NB4 (cell line): ENCODE measurements around the gene RMDN3.

ENCODE experiments used
- CTCF ChIP-seq: IDR thresholded peaks from one replicate; pipeline ENCODE4 v1.5.1; 2012; ENCODE audit warnings: low read depth, low read length
- MAX ChIP-seq: IDR thresholded peaks from 2 replicates; pipeline ENCODE4 v1.6.1; 2011; ENCODE audit warnings: low read depth, low read length
- MYC ChIP-seq: IDR thresholded peaks from 2 replicates; pipeline ENCODE4 v1.6.1; 2011; ENCODE audit warnings: low read depth, low read length
- POLR2A ChIP-seq: IDR thresholded peaks from 2 replicates; pipeline ENCODE4 v1.6.1; 2011; ENCODE audit warnings: mild to moderate bottlenecking; ENCODE audit not compliant: insufficient read length; ENCODE audit errors: extremely low read depth

GRCh38 chr15:40695469-40695890 lies 59.6 kb downstream of the RMDN3 start:
- no peak for TF ChIP-seq MYC
- no peak for TF ChIP-seq CTCF
- TF ChIP-seq POLR2A: no peak
- TF ChIP-seq MAX: no peak
